GM12878 (cell line): ENCODE data around the gene UBE2M. TPM values are rescaled to one million over a fixed set of nuclear protein-coding genes. Genes with fewer than 3 reads are reported as not detected.
A peak's percentile ranks its signal among the peaks of the same experiment; 100 is the strongest.

Experiments used
- BCLAF1 ChIP-seq: fragments of 450-650 bp; IDR thresholded peaks from 2 replicates; pipeline ENCODE4 v1.6.1; 2017; ENCODE audit warnings: antibody characterized with exemption, mild to moderate bottlenecking, moderate library complexity
- BRCA1 ChIP-seq: IDR thresholded peaks from 2 replicates; pipeline ENCODE4 v1.6.1; 2011; ENCODE audit warnings: low read depth, low read length, improper control_type of control experiment
- CBFB ChIP-seq: IDR thresholded peaks from 2 replicates; pipeline ENCODE4 v1.6.1; 2016; ENCODE audit warnings: antibody characterized with exemption, low read depth
- CEBPZ ChIP-seq: fragments of 150-350 bp; IDR thresholded peaks from 2 replicates; pipeline ENCODE4 v1.6.1; 2016; ENCODE audit warnings: low read depth, low read length
- CHD2 ChIP-seq: IDR thresholded peaks from 2 replicates; pipeline ENCODE4 v1.6.1; 2011; ENCODE audit warnings: low read depth, low read length, improper control_type of control experiment, borderline replicate concordance
- HCFC1 ChIP-seq: fragments of 150-350 bp; IDR thresholded peaks from 2 replicates; pipeline ENCODE4 v1.6.1; 2014; ENCODE audit warnings: low read length
- KLF5 ChIP-seq: fragments of 450-650 bp; IDR thresholded peaks from 2 replicates; pipeline ENCODE4 v1.6.1; 2014; ENCODE audit warnings: mild to moderate bottlenecking; ENCODE audit not compliant: partially characterized antibody
- MLLT1 ChIP-seq: fragments of 450-650 bp; IDR thresholded peaks from 2 replicates; pipeline ENCODE4 v1.6.1; 2016; ENCODE audit warnings: mild to moderate bottlenecking
- MTA2 ChIP-seq: fragments of 450-650 bp; IDR thresholded peaks from 2 replicates; pipeline ENCODE4 v1.6.1; 2016; ENCODE audit warnings: low read depth, mild to moderate bottlenecking, moderate library complexity
- PAX5 ChIP-seq: IDR thresholded peaks from 2 replicates; pipeline ENCODE4 v1.6.1; 2011; ENCODE audit warnings: low read depth, low read length, borderline replicate concordance
- PKNOX1 ChIP-seq: fragments of 450-650 bp; IDR thresholded peaks from 2 replicates; pipeline ENCODE4 v1.6.1; 2016; ENCODE audit warnings: mild to moderate bottlenecking
- SKIL ChIP-seq: fragments of 450-650 bp; IDR thresholded peaks from 2 replicates; pipeline ENCODE4 v1.6.1; 2017; ENCODE audit warnings: mild to moderate bottlenecking, low read depth, inconsistent platforms; ENCODE audit not compliant: poor library complexity, severe bottlenecking
- SPI1 ChIP-seq: IDR thresholded peaks from 2 replicates; pipeline ENCODE4 v1.6.1; 2011; ENCODE audit warnings: low read depth, mild to moderate bottlenecking, low read length, moderate library complexity, borderline replicate concordance; ENCODE audit not compliant: insufficient read depth
- STAT3 ChIP-seq: IDR thresholded peaks from 2 replicates; pipeline ENCODE4 v1.6.1; 2011; ENCODE audit warnings: low read depth, low read length, improper control_type of control experiment
- TCF12 ChIP-seq: IDR thresholded peaks from 2 replicates; pipeline ENCODE4 v1.6.1; 2011; ENCODE audit warnings: low read depth, mild to moderate bottlenecking, low read length
- USF2 ChIP-seq: IDR thresholded peaks from 2 replicates; pipeline ENCODE4 v1.6.1; 2011; ENCODE audit warnings: low read depth, low read length, improper control_type of control experiment, borderline replicate concordance
- ZNF24 ChIP-seq: fragments of 450-650 bp; IDR thresholded peaks from 2 replicates; pipeline ENCODE4 v1.6.1; 2017; ENCODE audit warnings: antibody characterized with exemption, mild to moderate bottlenecking
- polyA plus RNA-seq, 11 experiments: library from polyadenylated mRNA; depleted of rRNA in 4 of 11; unstranded in 6 of 11; stranded (reverse) in 5 of 11; fragments of >200 nt; fragmentation: Nextera tagmentation in 4 of 11; fragmentation: Illumina TruSeq in 1 of 11; extraction: Ambion mirVana in 4 of 11; extraction: Trizol in 1 of 11; gene quantifications; 1 replicate in 1 of 11; 2 replicates in 10 of 11; pipeline versions ENCODE4 v1.2.1 to v1.2.3, GENCODE V29; 2011 to 2016; ENCODE audit warnings: inconsistent platforms in 2 of 11, missing spikeins in 2 of 11, low read depth in 1 of 11
- total RNA-seq, 4 experiments: library from RNA; depleted of rRNA in 3 of 4; stranded (reverse); fragments of >200 nt in 3 of 4; fragmentation: Illumina TruSeq in 1 of 4; extraction: Trizol in 1 of 4; gene quantifications; 2 replicates each; pipeline versions ENCODE4 v1.2.1 to v1.2.3, GENCODE V29; 2013 to 2021

The UBE2M gene
- total and polyA plus RNA-seq, 10 of the 15 experiments (the other 5 are each of a cell fraction or from before 2014, with no cell fraction given) = 1.4 to 105 (median 73.9) TPM

- TF ChIP-seq SPI1 (peak; percentile 50; the same call in 1 of the 2 replicates), PAX5 (peak; percentile 94), KLF5 (no peak), BRCA1 (no peak), SKIL (no peak), CEBPZ (peak; percentile 28; the same call in 1 of the 2 replicates), MLLT1 (peak; percentile 92), BCLAF1 (peak; percentile 29; the same call in 1 of the 2 replicates), USF2 (no peak), ZNF24 (no peak; the same call in 1 of the 2 replicates), HCFC1 (peak; percentile 53; the same call in 1 of the 2 replicates), TCF12 (no peak), CBFB (peak; percentile 67), PKNOX1 (no peak; the same call in 1 of the 2 replicates), STAT3 (no peak), CHD2 (peak; percentile 87), MTA2 (peak; percentile 44)
These were observed 1.0 kb upstream of the UBE2M start (continued) for GRCh38 chr19:58559275-58560006.
